H1 (cell line): ENCODE measurements around the gene MAGIX. TPM values are rescaled to one million over a fixed set of nuclear protein-coding genes. Genes with fewer than 3 reads are reported as not detected.
"Not testable (repeated sequence)": the region's sequence is repeated elsewhere in the genome, so short reads cannot be mapped to it uniquely, and the experiment has no call there.

ENCODE experiments used
- CTCF ChIA-PET: fragments of 300-600 bp; sonication (Branson Sonifier 250); formaldehyde crosslinking; loops from one replicate; lab custom pipeline; 2021; ENCODE audit not compliant: partially characterized antibody; lab: Charles Lee
- POLR2A ChIA-PET: fragments of 300-600 bp; sonication (Branson Sonifier 250); formaldehyde crosslinking; loops from one replicate; lab custom pipeline; 2021; ENCODE audit warnings: inconsistent platforms; ENCODE audit not compliant: partially characterized antibody; lab: Charles Lee
- DNase-seq, 2 experiments: peaks; one replicate each; pipeline versions ENCODE4 v3.0.0 to v3.0.0-alpha.2; 2010 to 2022; ENCODE audit warnings: low spot score in 2 of 2, low read depth in 1 of 2, mixed read lengths in 1 of 2
- FAIRE-seq: peaks from 2 replicates; lab custom pipeline; 2011; peaks lifted over from hg19 to GRCh38; lab: Jason Lieb, UNC
- H2AFZ ChIP-seq: 2 replicates; pipeline ENCODE4 v1.8.1; 2012; ENCODE audit warnings: low read length, inconsistent platforms
- H2AK5ac ChIP-seq: 2 replicates; pipeline ENCODE4 v1.6.1; 2013; ENCODE audit warnings: low read depth, low read length
- H2BK120ac ChIP-seq: replicated peaks from 2 replicates; pipeline ENCODE3; 2013; ENCODE audit warnings: low read depth, low read length, inconsistent platforms
- H2BK12ac ChIP-seq: 2 replicates; pipeline ENCODE4 v1.6.1; 2013; ENCODE audit warnings: low read depth, low read length
- H2BK15ac ChIP-seq: 2 replicates; pipeline ENCODE4 v1.6.1; 2013; ENCODE audit warnings: low read length
- H2BK20ac ChIP-seq: 2 replicates; pipeline ENCODE4 v1.6.1; 2013; ENCODE audit warnings: low read length
- H2BK5ac ChIP-seq: 2 replicates; pipeline ENCODE4 v1.6.1; 2013; ENCODE audit warnings: low read depth, low read length
- H3K14ac ChIP-seq: 2 replicates; pipeline ENCODE4 v1.6.1; 2013; ENCODE audit warnings: inconsistent platforms; ENCODE audit not compliant: insufficient read length
- H3K18ac ChIP-seq: 2 replicates; pipeline ENCODE4 v1.6.1; 2013; ENCODE audit warnings: low read length; ENCODE audit errors: extremely low read depth
- H3K23ac ChIP-seq: 2 replicates; pipeline ENCODE4 v1.6.1; 2013; ENCODE audit warnings: inconsistent platforms; ENCODE audit not compliant: insufficient read length
- H3K23me2 ChIP-seq: 2 replicates; pipeline ENCODE4 v1.6.1; 2013; ENCODE audit warnings: low read depth, low read length
- H3K27ac ChIP-seq: 2 replicates; pipeline ENCODE4 v1.6.1; 2011; ENCODE audit warnings: low read depth, low read length, inconsistent platforms
- H3K27me3 ChIP-seq, 4 experiments: replicated peaks in 1 of 4; 1 replicate in 1 of 4; 2 replicates in 3 of 4; pipeline versions ENCODE4 v1.6.1 to v1.8.1; 2011 to 2013; ENCODE audit warnings: low read length in 3 of 4, mild to moderate bottlenecking in 3 of 4, inconsistent platforms in 2 of 4, mixed read lengths in 2 of 4, moderate library complexity in 1 of 4; ENCODE audit not compliant: control insufficient read depth in 3 of 4, insufficient read depth in 3 of 4; ENCODE audit errors: extremely low read depth in 1 of 4
- H3K36me3 ChIP-seq, 4 experiments: 2 replicates each; pipeline versions ENCODE4 v1.6.1 to v1.8.1; 2011 to 2013; ENCODE audit warnings: mild to moderate bottlenecking in 4 of 4, low read length in 3 of 4, moderate library complexity in 2 of 4, control low read depth in 1 of 4, inconsistent platforms in 1 of 4; ENCODE audit not compliant: insufficient read depth in 4 of 4, control insufficient read depth in 2 of 4
- H3K4ac ChIP-seq: replicated peaks from 2 replicates; pipeline ENCODE3; 2013; ENCODE audit warnings: low read length, low read depth, mixed read lengths, inconsistent platforms; ENCODE audit not compliant: insufficient read length
- H3K4me1 ChIP-seq, 4 experiments: replicated peaks in 1 of 4; 1 replicate in 1 of 4; 2 replicates in 3 of 4; pipeline versions ENCODE4 v1.6.1 to v1.8.1; 2011 to 2013; ENCODE audit warnings: low read length in 3 of 4, inconsistent platforms in 2 of 4, mixed read lengths in 1 of 4; ENCODE audit not compliant: insufficient read depth in 4 of 4, control insufficient read depth in 3 of 4
- H3K4me2 ChIP-seq, 2 experiments: 2 replicates each; pipeline versions ENCODE4 v1.6.1 to v1.8.1; 2011 to 2013; ENCODE audit warnings: low read depth in 2 of 2, low read length in 2 of 2, control low read depth in 1 of 2, inconsistent platforms in 1 of 2, mild to moderate bottlenecking in 1 of 2; ENCODE audit not compliant: insufficient read depth in 1 of 2
- H3K4me3 ChIP-seq, 4 experiments: fragments of 200-600, 300-600 bp in 1 of 4; sonication (generic), shearing (Covaris generic), sonication (Bioruptor Twin) in 1 of 4; 2 replicates each; pipeline versions ENCODE4 v1.5.1 to v1.8.1; 2011 to 2016; ENCODE audit warnings: low read length in 4 of 4, low read depth in 3 of 4, control low read depth in 2 of 4, inconsistent platforms in 2 of 4, mild to moderate bottlenecking in 2 of 4, mixed read lengths in 1 of 4, moderate library complexity in 1 of 4; ENCODE audit not compliant: insufficient read depth in 2 of 4; ENCODE audit errors: extremely low read depth in 1 of 4
- H3K56ac ChIP-seq: replicated peaks from 2 replicates; pipeline ENCODE3; 2013; ENCODE audit warnings: low read depth, mild to moderate bottlenecking, mixed read lengths, low read length, inconsistent platforms; ENCODE audit not compliant: insufficient read length
- H3K79me1 ChIP-seq: 2 replicates; pipeline ENCODE4 v1.6.1; 2013; ENCODE audit warnings: low read depth, low read length, control low read depth
- H3K79me2 ChIP-seq, 2 experiments: 2 replicates each; pipeline versions ENCODE4 v1.6.1 to v1.8.1; 2012 to 2013; ENCODE audit warnings: low read length in 2 of 2, mild to moderate bottlenecking in 2 of 2, inconsistent platforms in 1 of 2; ENCODE audit not compliant: insufficient read depth in 2 of 2, control insufficient read depth in 1 of 2
- H3K9ac ChIP-seq, 4 experiments: replicated peaks in 1 of 4; 1 replicate in 1 of 4; 2 replicates in 3 of 4; pipeline versions ENCODE4 v1.6.1 to v1.8.1; 2011 to 2013; ENCODE audit warnings: low read depth in 3 of 4, low read length in 3 of 4, control low read depth in 2 of 4, mild to moderate bottlenecking in 2 of 4, moderate library complexity in 2 of 4, inconsistent platforms in 1 of 4; ENCODE audit errors: extremely low read depth in 1 of 4
- H3K9me3 ChIP-seq, 2 experiments: 2 replicates each; pipeline versions ENCODE4 v1.6.1 to v1.8.1; 2012 to 2013; ENCODE audit warnings: mild to moderate bottlenecking in 2 of 2, moderate library complexity in 2 of 2, control low read depth in 1 of 2, inconsistent platforms in 1 of 2, low read depth in 1 of 2, low read length in 1 of 2, mixed read lengths in 1 of 2; ENCODE audit not compliant: insufficient read depth in 2 of 2
- H4K20me1 ChIP-seq, 2 experiments: replicated peaks in 1 of 2; 2 replicates each; pipeline versions ENCODE3 to v1.8.1; 2011 to 2013; ENCODE audit warnings: inconsistent platforms in 2 of 2, low read length in 2 of 2, mild to moderate bottlenecking in 1 of 2; ENCODE audit not compliant: insufficient read depth in 2 of 2, control insufficient read depth in 1 of 2
- H4K5ac ChIP-seq: 2 replicates; pipeline ENCODE4 v1.6.1; 2013; ENCODE audit warnings: low read length, low read depth, mixed read lengths, inconsistent platforms; ENCODE audit not compliant: insufficient read length
- H4K8ac ChIP-seq: 2 replicates; pipeline ENCODE4 v1.8.0; 2013; ENCODE audit warnings: mild to moderate bottlenecking, moderate library complexity, low read length, inconsistent platforms; ENCODE audit not compliant: insufficient read depth; ENCODE audit errors: extremely low read depth
- H4K91ac ChIP-seq: replicated peaks from 2 replicates; pipeline ENCODE3; 2013; ENCODE audit warnings: low read length, mixed read lengths, inconsistent platforms; ENCODE audit not compliant: insufficient read length
- WGBS, 2 experiments: shearing (Covaris generic) in 1 of 2; methylation state at CpG; one replicate each; pipeline versions ENCODE4 v1.1.6 to v1.1.7; 2013 to 2015; ENCODE audit warnings: low lambda C conversion rate in 2 of 2, mixed read lengths in 2 of 2, inconsistent platforms in 1 of 2, low coverage in 1 of 2, missing lambda C conversion rate in 1 of 2; ENCODE audit not compliant: insufficient replicate concordance in 2 of 2, insufficient coverage in 1 of 2, insufficient read length in 1 of 2; ENCODE audit errors: extremely low coverage in 1 of 2, missing lambda C conversion rate in 1 of 2; 5-methylcytosine and 5-hydroxymethylcytosine counted together
- polyA plus RNA-seq, 7 experiments: library from polyadenylated mRNA; depleted of rRNA in 3 of 7; stranded (reverse) in 5 of 7; unstranded in 2 of 7; fragments of >200 nt in 5 of 7; fragments of 200-250 nt in 2 of 7; gene quantifications; 1 replicate in 5 of 7; 2 replicates in 1 of 7; 4 replicates in 1 of 7; pipeline versions ENCODE4 v1.2.1 to v1.2.3, GENCODE V29; 2011 to 2013; ENCODE audit warnings: missing spikeins in 2 of 7, mixed read lengths in 2 of 7
- total RNA-seq: library from RNA; stranded (reverse); fragmentation: NEBNext Ultra II Directional; extraction: Animal tissue kit (Norgen Biotek cat#: 25700); gene quantifications from 2 replicates; pipeline ENCODE4 v1.2.1, GENCODE V29; 2021

The MAGIX gene
- total and polyA plus RNA-seq, 2 of the 8 experiments (the other 6 are each of a cell fraction or from before 2014, with no cell fraction given) = 0.37 to 1.1 TPM

GRCh38 chrX:49127742-49128258 is 34.8 kb upstream of the MAGIX start:
- H3K9ac ChIP-seq, FAIRE-seq, H3K4me1 ChIP-seq, H2AFZ ChIP-seq, H4K91ac ChIP-seq, H3K9me3 ChIP-seq, H2BK12ac ChIP-seq, H3K4me2 ChIP-seq, H3K36me3 ChIP-seq, H3K79me2 ChIP-seq, H3K18ac ChIP-seq, H2BK20ac ChIP-seq, H4K5ac ChIP-seq, H3K27me3 ChIP-seq, H3K23me2 ChIP-seq, H4K8ac ChIP-seq, H2BK5ac ChIP-seq, H3K4ac ChIP-seq, H3K14ac ChIP-seq, DNase-seq, H2BK120ac ChIP-seq, H2BK15ac ChIP-seq, H4K20me1 ChIP-seq, H3K27ac ChIP-seq, CTCF ChIA-PET, H3K56ac ChIP-seq, H3K4me3 ChIP-seq, H2AK5ac ChIP-seq, H3K79me1 ChIP-seq, H3K23ac ChIP-seq: not testable (repeated sequence)
- 89% methylated on average over 4 of the region's 13 CpGs; no CpG with 5 or more reads in 1 of the 2 experiments for WGBS, 2 experiments
- POLR2A ChIA-PET = interaction anchor here (0.6 kb wide), 1 partner anchor 54 kb away, joined by 3 read pairs; the partner anchor contains the start of gene PRAF2
